ENCODE results near the gene ADGRV1.
"Not testable (repeated sequence)": the region's sequence is repeated elsewhere in the genome, so short reads cannot be mapped to it uniquely, and the experiment has no call there.

ADGRV1 gene

DNA sequence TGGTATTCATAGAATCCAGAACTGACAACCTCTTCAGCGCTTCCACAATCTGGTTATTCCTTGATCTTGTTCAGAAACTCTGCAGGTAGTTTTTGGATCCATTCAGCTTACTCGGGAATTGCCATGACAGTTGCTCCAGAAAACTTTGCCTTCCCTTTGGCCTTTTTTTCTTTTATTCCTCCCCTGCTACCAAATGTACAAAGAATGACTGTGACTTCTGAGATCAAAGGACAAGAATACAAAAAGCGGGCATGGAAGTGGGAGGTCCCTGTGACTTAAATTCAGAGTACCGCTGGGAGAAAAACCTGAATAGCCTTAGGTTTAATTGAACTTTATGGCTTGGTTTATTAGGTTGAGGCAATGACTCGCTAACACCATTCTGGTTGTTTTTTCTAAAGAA is 59.5 kb downstream of the ADGRV1 start:
- H4K91ac ChIP-seq (ENCODE audit: low read depth, low read length) = no peak overlapping the region
- no peaks in the 10 kb centered on the region for H3K27me3 ChIP-seq (ENCODE audit: insufficient read depth, low read length)
- H2BK12ac ChIP-seq (ENCODE audit: low read length) = no peak overlapping the region
- H3K4me2 ChIP-seq (ENCODE audit: low read length) = no peak overlapping the region
- H4K12ac ChIP-seq (ENCODE audit: low read depth, low read length) = no peak overlapping the region
- H3K79me1 ChIP-seq (ENCODE audit: low read length) = no peaks in the 10 kb centered on the region
- H3K4ac ChIP-seq (ENCODE audit: low read depth, low read length) = no peak overlapping the region
- no peak overlapping the region for H3K9ac ChIP-seq (ENCODE audit: low read length)
- no CpG with 5 or more reads among the region's 5 CpGs for WGBS (ENCODE audit: extremely low coverage, insufficient coverage, insufficient read length)
- no peak overlapping the region for H2BK5ac ChIP-seq (ENCODE audit: low read depth, low read length, poor library complexity)
- no peaks in the 10 kb centered on the region for H3K4me1 ChIP-seq (ENCODE audit: control insufficient read depth in 1 of 2, insufficient read depth in 2 of 2, low read length in 2 of 2)
- no peak overlapping the region for H3K18ac ChIP-seq (ENCODE audit: low read length)
- H3K79me2 ChIP-seq (ENCODE audit: control insufficient read depth, insufficient read depth, low read length, poor library complexity) = no peaks in the 10 kb centered on the region
- H3K9me3 ChIP-seq (ENCODE audit: insufficient read depth, low read depth, low read length) = no peaks in the 10 kb centered on the region
- H3K27ac ChIP-seq (ENCODE audit: low read depth, low read length) = no peak overlapping the region
- H2AK5ac ChIP-seq (ENCODE audit: low read length) = no peak overlapping the region
- H3K36me3 ChIP-seq (ENCODE audit: control insufficient read depth in 1 of 2, insufficient read depth in 2 of 2, low read length in 2 of 2) = no peaks in the 10 kb centered on the region
- no peak overlapping the region for H3K23ac ChIP-seq (ENCODE audit: low read length)
- no peak overlapping the region for H4K8ac ChIP-seq (ENCODE audit: low read depth, low read length)
- H3K14ac ChIP-seq (ENCODE audit: low read length) = no peak overlapping the region
- no peak overlapping the region for H3K4me3 ChIP-seq (ENCODE audit: low read depth, low read length)
- no peak overlapping the region for H2BK120ac ChIP-seq (ENCODE audit: insufficient read depth, low read length, poor library complexity)
- H2AFZ ChIP-seq (ENCODE audit: insufficient read depth, low read length, poor library complexity) = no peak overlapping the region
- no peak for DNase-seq

DNA sequence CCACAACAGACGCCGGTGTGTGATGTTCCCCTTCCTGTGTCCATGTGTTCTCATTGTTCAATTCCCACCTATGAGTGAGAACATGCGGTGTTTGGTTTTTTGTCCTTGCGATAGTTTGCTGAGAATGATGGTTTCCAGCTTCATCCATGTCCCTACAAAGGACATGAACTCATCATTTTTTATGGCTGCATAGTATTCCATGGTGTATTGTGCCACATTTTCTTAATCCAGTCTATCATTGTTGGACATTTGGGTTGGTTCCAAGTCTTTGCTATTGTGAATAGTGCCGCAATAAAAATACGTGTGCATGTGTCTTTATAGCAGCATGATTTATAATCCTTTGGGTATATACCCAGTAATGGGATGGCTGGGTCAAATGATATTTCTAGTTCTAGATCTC is 61.2 kb downstream of the ADGRV1 start:
- H3K14ac ChIP-seq (ENCODE audit: low read length); H3K4me3 ChIP-seq (ENCODE audit: low read depth, low read length); H2AFZ ChIP-seq (ENCODE audit: insufficient read depth, low read length, poor library complexity); H3K27me3 ChIP-seq (ENCODE audit: insufficient read depth, low read length); H3K23ac ChIP-seq (ENCODE audit: low read length); H3K79me1 ChIP-seq (ENCODE audit: low read length); H3K27ac ChIP-seq (ENCODE audit: low read depth, low read length); H3K9me3 ChIP-seq (ENCODE audit: insufficient read depth, low read depth, low read length); H2BK12ac ChIP-seq (ENCODE audit: low read length); H3K18ac ChIP-seq (ENCODE audit: low read length); H2BK120ac ChIP-seq (ENCODE audit: insufficient read depth, low read length, poor library complexity); H3K4me1 ChIP-seq (ENCODE audit: control insufficient read depth in 1 of 2, insufficient read depth in 2 of 2, low read length in 2 of 2); H2AK5ac ChIP-seq (ENCODE audit: low read length); H3K79me2 ChIP-seq (ENCODE audit: control insufficient read depth, insufficient read depth, low read length, poor library complexity); H4K91ac ChIP-seq (ENCODE audit: low read depth, low read length); H3K4me2 ChIP-seq (ENCODE audit: low read length); H2BK5ac ChIP-seq (ENCODE audit: low read depth, low read length, poor library complexity); H3K36me3 ChIP-seq (ENCODE audit: control insufficient read depth in 1 of 2, insufficient read depth in 2 of 2, low read length in 2 of 2); H3K4ac ChIP-seq (ENCODE audit: low read depth, low read length); DNase-seq; H4K8ac ChIP-seq (ENCODE audit: low read depth, low read length); H4K12ac ChIP-seq (ENCODE audit: low read depth, low read length); H3K9ac ChIP-seq (ENCODE audit: low read length): not testable (repeated sequence)
- no CpG with 5 or more reads among the region's 6 CpGs for WGBS (ENCODE audit: extremely low coverage, insufficient coverage, insufficient read length)

DNA sequence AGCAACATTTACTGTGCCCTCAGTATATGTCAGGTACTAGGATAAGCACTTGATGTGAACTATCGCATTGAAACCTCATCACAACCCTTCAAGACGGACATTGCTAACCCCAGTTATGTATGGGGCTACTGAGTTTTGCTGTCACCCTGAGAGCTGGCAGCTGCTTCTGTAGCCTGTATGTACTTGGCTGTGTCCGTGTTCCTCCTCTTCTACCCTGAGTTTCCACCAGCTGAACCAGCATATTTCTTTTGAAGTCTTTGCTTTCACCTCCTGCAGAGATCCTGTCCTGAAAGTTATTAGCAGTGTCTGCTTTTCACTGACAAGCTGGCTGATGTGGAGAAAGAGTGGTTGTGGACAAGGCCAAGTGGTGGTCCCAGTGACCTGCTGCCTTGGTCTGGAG is 63.3 kb downstream of the ADGRV1 start:
- no peak for DNase-seq
- H3K14ac ChIP-seq (ENCODE audit: low read length) = no peak overlapping the region
- no peak overlapping the region for H3K18ac ChIP-seq (ENCODE audit: low read length)
- H3K9me3 ChIP-seq (ENCODE audit: insufficient read depth, low read depth, low read length) = no peaks in the 10 kb centered on the region
- H4K12ac ChIP-seq (ENCODE audit: low read depth, low read length) = no peak overlapping the region
- H3K27me3 ChIP-seq (ENCODE audit: insufficient read depth, low read length) = no peaks in the 10 kb centered on the region
- no peak overlapping the region for H3K27ac ChIP-seq (ENCODE audit: low read depth, low read length)
- no peak overlapping the region for H2BK5ac ChIP-seq (ENCODE audit: low read depth, low read length, poor library complexity)
- no peak overlapping the region for H3K23ac ChIP-seq (ENCODE audit: low read length)
- H3K4ac ChIP-seq (ENCODE audit: low read depth, low read length) = no peak overlapping the region
- WGBS (ENCODE audit: extremely low coverage, insufficient coverage, insufficient read length) = no CpG with 5 or more reads among the region's 3 CpGs
- no peaks in the 10 kb centered on the region for H3K36me3 ChIP-seq (ENCODE audit: control insufficient read depth in 1 of 2, insufficient read depth in 2 of 2, low read length in 2 of 2)
- H3K79me2 ChIP-seq (ENCODE audit: control insufficient read depth, insufficient read depth, low read length, poor library complexity) = no peaks in the 10 kb centered on the region
- no peaks in the 10 kb centered on the region for H3K79me1 ChIP-seq (ENCODE audit: low read length)
- no peak overlapping the region for H4K8ac ChIP-seq (ENCODE audit: low read depth, low read length)
- no peak overlapping the region for H2AFZ ChIP-seq (ENCODE audit: insufficient read depth, low read length, poor library complexity)
- H3K4me1 ChIP-seq (ENCODE audit: control insufficient read depth in 1 of 2, insufficient read depth in 2 of 2, low read length in 2 of 2) = no peaks in the 10 kb centered on the region
- H2AK5ac ChIP-seq (ENCODE audit: low read length) = no peak overlapping the region
- H3K4me2 ChIP-seq (ENCODE audit: low read length) = no peak overlapping the region
- no peak overlapping the region for H2BK120ac ChIP-seq (ENCODE audit: insufficient read depth, low read length, poor library complexity)
- H4K91ac ChIP-seq (ENCODE audit: low read depth, low read length) = no peak overlapping the region
- H2BK12ac ChIP-seq (ENCODE audit: low read length) = no peak overlapping the region
- no peak overlapping the region for H3K4me3 ChIP-seq (ENCODE audit: low read depth, low read length)
- no peak overlapping the region for H3K9ac ChIP-seq (ENCODE audit: low read length)

DNA sequence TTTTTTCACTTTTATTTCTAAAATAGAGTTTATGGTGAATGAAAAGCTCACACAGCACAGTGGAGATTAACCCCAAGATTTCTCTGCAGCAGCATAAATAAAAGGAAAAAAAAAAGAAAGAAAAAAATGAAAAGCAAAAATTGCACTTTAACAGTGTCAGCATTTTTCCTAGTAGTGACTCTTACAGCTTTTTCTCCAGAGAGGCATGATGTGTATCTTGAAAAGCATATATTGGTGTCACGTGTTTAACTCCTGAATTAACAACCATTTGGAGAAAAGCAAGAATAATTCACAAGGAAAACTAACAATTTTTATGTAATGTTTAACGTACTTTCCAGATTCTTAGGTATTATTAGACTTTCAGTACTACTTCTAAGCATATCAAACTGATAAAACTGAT is 67.9 kb downstream of the ADGRV1 start:
- Histone ChIP-seq H4K12ac (ENCODE audit: low read depth, low read length) (no peak overlapping the region), H3K79me2 (ENCODE audit: control insufficient read depth, insufficient read depth, low read length, poor library complexity) (no peaks in the 10 kb centered on the region), H3K4me1 (ENCODE audit: control insufficient read depth in 1 of 2, insufficient read depth in 2 of 2, low read length in 2 of 2) (no peaks in the 10 kb centered on the region), H2BK12ac (ENCODE audit: low read length) (no peak overlapping the region), H2BK5ac (ENCODE audit: low read depth, low read length, poor library complexity) (no peak overlapping the region), H3K9ac (ENCODE audit: low read length) (no peak overlapping the region), H3K14ac (ENCODE audit: low read length) (no peak overlapping the region), H4K8ac (ENCODE audit: low read depth, low read length) (no peak overlapping the region), H4K91ac (ENCODE audit: low read depth, low read length) (no peak overlapping the region), H3K79me1 (ENCODE audit: low read length) (no peaks in the 10 kb centered on the region), H2AFZ (ENCODE audit: insufficient read depth, low read length, poor library complexity) (no peak overlapping the region), H3K4me2 (ENCODE audit: low read length) (no peak overlapping the region), H3K18ac (ENCODE audit: low read length) (no peak overlapping the region), H3K27me3 (ENCODE audit: insufficient read depth, low read length) (no peaks in the 10 kb centered on the region), H3K23ac (ENCODE audit: low read length) (no peak overlapping the region), H2BK120ac (ENCODE audit: insufficient read depth, low read length, poor library complexity) (no peak overlapping the region), H3K4ac (ENCODE audit: low read depth, low read length) (no peak overlapping the region), H3K9me3 (ENCODE audit: insufficient read depth, low read depth, low read length) (no peaks in the 10 kb centered on the region), H2AK5ac (ENCODE audit: low read length) (no peak overlapping the region), H3K27ac (ENCODE audit: low read depth, low read length) (no peak overlapping the region), H3K36me3 (ENCODE audit: control insufficient read depth in 1 of 2, insufficient read depth in 2 of 2, low read length in 2 of 2) (no peaks in the 10 kb centered on the region), H3K4me3 (ENCODE audit: low read depth, low read length) (no peak overlapping the region)
- no peak for DNase-seq
- no CpG with 5 or more reads among the region's 2 CpGs for WGBS (ENCODE audit: extremely low coverage, insufficient coverage, insufficient read length)

Data from trophoblast cell (in vitro differentiated cells and primary cell).